Rectal smooth muscle tissue (tissue), 1 donor: ENCODE measurements around the gene CCDC184.
A peak's percentile ranks its signal among the peaks of the same experiment; 100 is the strongest.
"Not testable (repeated sequence)": the region's sequence is repeated elsewhere in the genome, so short reads cannot be mapped to it uniquely, and the experiment has no call there.

Source experiments
- H3K27ac ChIP-seq: one replicate; pipeline ENCODE4 v1.7.0; 2013; ENCODE audit warnings: low read depth, low read length, inconsistent platforms
- H3K27me3 ChIP-seq: one replicate; pipeline ENCODE4 v1.7.0; 2013; ENCODE audit warnings: low read length; ENCODE audit not compliant: control insufficient read depth, insufficient read depth
- H3K36me3 ChIP-seq: one replicate; pipeline ENCODE4 v1.7.0; 2013; ENCODE audit warnings: low read length; ENCODE audit not compliant: control insufficient read depth, insufficient read depth
- H3K4me1 ChIP-seq: one replicate; pipeline ENCODE4 v1.7.0; 2013; ENCODE audit warnings: low read length; ENCODE audit not compliant: control insufficient read depth, insufficient read depth
- H3K4me3 ChIP-seq: one replicate; pipeline ENCODE4 v1.7.0; 2013; ENCODE audit warnings: low read length
- H3K9ac ChIP-seq: one replicate; pipeline ENCODE4 v1.7.0; 2013; ENCODE audit warnings: low read length

Gene CCDC184

DNA sequence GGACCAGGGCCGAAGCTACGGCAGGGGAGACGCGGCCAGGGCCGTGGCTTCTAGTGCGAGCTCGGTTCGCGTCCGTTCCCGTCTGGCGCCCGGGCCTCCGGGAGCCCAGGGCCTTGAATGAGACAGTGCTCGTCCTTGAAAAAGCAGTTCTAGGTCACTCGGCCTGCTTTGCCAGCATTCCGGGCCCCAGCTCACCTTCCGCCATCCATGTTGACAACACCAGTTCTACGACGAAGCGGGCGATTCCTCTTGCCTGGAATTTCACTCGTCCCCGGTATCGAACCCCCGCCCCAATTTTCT lies 15.2 kb downstream of the CCDC184 start:
- no peaks in the 10 kb centered on the region for H3K27me3 ChIP-seq
- H3K4me3 ChIP-seq: peak overlapping the region; percentile 97
- H3K27ac ChIP-seq: peak overlapping the region; percentile 99
- H3K36me3 ChIP-seq: no peaks in the 10 kb centered on the region
- H3K9ac ChIP-seq: peak overlapping the region; percentile 98
- peaks cover 6% of the 10 kb centered on the region for H3K4me1 ChIP-seq

DNA sequence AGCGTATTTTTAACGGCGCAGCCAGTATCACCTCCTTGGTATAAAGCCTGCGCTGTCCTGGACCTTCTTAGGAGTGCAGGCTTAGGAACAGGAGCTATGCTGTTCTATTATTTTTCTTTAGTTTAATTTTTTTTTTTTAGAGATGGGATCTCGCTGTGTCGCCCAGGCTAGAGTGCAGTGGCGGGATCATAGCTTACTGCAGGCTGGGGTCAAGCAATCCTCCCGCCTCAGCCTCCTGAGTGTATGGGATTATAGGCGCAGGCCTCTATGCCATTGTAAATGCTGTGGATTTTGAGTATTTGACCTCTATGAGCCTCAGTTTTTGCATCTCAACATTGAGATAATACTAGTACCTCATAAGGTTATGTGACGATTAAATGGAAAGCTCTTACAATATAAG lies 15.5 kb downstream of the CCDC184 start:
- peak overlapping the region; percentile 97 for H3K4me3 ChIP-seq
- H3K9ac ChIP-seq: peak overlapping the region; percentile 98
- peaks cover 6% of the 10 kb centered on the region for H3K4me1 ChIP-seq
- H3K27ac ChIP-seq: peak overlapping the region; percentile 99
- no peaks in the 10 kb centered on the region for H3K36me3 ChIP-seq
- H3K27me3 ChIP-seq: no peaks in the 10 kb centered on the region

DNA sequence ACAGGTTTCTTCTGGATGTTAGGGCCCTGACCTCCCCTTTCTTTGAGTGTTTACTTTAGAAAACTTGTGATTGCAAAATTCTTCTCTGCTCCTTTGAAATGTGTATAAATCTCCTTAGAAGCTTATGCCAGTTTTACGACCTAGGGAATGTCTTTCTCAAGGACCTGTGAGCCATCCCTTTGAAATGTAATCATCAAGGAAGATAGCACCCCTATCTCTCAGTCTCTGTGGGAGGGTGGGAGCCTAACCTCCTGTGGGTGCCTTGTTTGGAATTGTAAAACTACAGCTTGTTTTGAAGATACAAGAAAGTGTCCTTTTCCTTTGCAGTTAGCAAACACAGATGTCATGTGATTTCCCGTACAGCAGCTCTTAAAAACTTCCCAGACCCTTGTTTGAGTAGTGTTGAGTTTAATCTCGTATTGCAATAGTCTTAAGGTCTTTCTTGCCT lies 16.4 kb downstream of the CCDC184 start:
- Histone ChIP-seq H3K27me3 (no peaks in the 10 kb centered on the region), H3K4me3 (no peak overlapping the region), H3K36me3 (no peaks in the 10 kb centered on the region), H3K9ac (no peak overlapping the region), H3K4me1 (peaks cover 6% of the 10 kb centered on the region), H3K27ac (peak overlapping the region; percentile 99)

DNA sequence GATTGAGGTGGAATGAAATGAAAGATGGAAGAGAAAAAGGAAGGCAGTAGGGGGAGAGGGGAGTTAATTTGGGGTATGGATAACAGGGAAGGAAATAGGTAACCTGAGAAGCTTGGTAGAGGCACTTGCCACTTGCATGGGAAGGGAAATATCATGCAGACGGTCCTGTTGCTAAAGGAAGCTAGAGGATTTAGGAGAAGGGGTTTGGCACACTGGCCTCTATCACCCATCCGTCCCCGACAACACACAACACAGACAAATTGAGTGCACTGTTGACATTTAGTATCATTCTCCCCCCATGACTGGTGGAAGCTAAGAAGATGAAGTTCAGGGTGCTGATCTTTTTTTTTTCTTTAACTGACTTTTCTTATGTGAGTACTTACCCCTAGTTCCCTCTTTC lies 17.6 kb downstream of the CCDC184 start:
- Histone ChIP-seq H3K27ac (no peak overlapping the region), H3K4me3 (no peak overlapping the region), H3K4me1 (peaks cover 6% of the 10 kb centered on the region), H3K9ac (no peak overlapping the region), H3K27me3 (no peaks in the 10 kb centered on the region), H3K36me3 (no peaks in the 10 kb centered on the region)

DNA sequence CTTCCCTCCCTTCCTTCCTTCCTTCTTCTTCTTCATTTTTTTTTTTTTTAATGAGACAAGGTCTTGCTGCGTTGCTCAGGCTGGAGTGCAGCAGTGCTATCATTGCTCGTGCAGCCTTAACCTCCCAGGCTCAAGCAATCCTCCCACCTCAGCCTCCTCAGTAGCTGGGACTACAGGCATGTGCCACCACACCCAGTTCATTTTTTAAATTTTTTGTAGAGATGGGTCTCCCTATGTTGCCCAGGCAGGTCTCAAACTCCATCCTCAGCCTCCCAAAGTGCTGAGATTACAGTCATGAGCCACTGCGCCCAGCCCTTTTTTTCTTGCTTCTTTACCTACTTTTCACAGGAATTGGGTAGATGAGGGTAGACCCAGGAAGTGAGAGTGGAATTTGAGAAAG lies 18.1 kb downstream of the CCDC184 start:
- Histone ChIP-seq H3K27ac (no peak overlapping the region), H3K9ac (no peak overlapping the region), H3K27me3 (no peaks in the 10 kb centered on the region), H3K4me3 (no peak overlapping the region), H3K4me1 (peaks cover 6% of the 10 kb centered on the region), H3K36me3 (no peaks in the 10 kb centered on the region)

DNA sequence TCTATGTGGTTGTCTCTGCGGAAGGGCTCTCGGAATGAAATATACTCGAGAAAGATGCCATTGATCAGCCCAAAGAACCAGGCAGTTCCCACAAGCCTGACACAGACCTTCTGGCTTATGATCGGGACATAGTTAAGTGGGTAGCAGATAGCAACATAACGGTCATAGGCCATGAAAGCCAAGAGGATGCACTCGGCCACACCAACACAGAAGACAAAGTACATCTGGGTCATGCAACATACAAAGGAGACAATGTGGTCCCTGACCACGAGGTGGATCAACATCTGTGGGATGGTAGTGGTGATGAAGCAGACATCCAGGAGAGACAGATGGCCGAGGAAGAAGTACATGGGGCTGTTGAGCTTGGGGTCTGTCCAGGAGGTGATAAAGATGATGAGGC lies 19.3 kb downstream of the CCDC184 start:
- H3K36me3 ChIP-seq: no peaks in the 10 kb centered on the region
- no peaks in the 10 kb centered on the region for H3K27me3 ChIP-seq
- no peak overlapping the region for H3K27ac ChIP-seq
- H3K9ac ChIP-seq: no peak overlapping the region
- no peak overlapping the region for H3K4me3 ChIP-seq
- H3K4me1 ChIP-seq: peaks cover 6% of the 10 kb centered on the region

DNA sequence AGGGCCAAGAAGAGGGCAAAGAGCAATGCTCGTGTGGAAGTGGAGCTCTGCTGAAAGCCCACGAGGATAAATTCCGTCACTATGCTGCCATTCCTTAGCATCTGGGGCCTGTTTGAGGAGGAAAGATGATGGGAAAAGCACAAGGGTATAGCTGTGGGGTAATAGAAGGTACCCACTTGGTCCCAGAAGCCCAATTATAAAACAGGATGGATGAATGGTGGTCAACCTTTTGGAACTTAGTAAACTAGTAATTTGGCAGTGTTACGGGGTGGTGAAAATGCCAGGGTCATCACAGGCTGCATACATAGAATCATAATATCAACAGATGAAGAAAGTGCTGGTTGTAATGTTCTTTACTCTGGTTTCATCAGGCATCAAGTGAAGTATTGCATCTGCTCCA lies 19.7 kb downstream of the CCDC184 start, which contains the start of gene OR10AD1:
Gene OR10AD1, minus strand, starts transcription at position 101 of the 400 bp plus-strand sequence. Its CDS starts 0 bp downstream, at position 101.
- Histone ChIP-seq H3K4me1 (peaks cover 6% of the 10 kb centered on the region), H3K9ac (no peak within 1 kb of the TSS), H3K27me3 (no peaks in the 10 kb centered on the region), H3K27ac (no peak within 1 kb of the TSS), H3K4me3 (no peak within 1 kb of the TSS), H3K36me3 (no peaks in the 10 kb centered on the region)

DNA sequence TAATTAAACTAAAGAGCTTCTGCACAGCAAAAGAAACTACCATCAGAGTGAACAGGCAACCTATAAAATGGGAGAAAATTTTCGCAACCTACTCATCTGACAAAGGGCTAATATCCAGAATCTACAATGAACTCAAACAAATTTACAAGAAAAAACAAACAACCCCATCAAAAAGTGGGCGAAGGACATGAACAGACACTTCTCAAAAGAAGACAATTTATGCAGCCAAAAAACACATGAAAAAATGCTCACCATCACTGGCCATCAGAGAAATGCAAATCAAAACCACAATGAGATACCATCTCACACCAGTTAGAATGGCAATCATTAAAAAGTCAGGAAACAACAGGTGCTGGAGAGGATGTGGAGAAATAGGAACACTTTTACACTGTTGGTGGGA lies 26.1 kb downstream of the CCDC184 start:
- not testable (repeated sequence) for H3K4me1 ChIP-seq, H3K27me3 ChIP-seq, H3K9ac ChIP-seq, H3K4me3 ChIP-seq, H3K27ac ChIP-seq, H3K36me3 ChIP-seq

DNA sequence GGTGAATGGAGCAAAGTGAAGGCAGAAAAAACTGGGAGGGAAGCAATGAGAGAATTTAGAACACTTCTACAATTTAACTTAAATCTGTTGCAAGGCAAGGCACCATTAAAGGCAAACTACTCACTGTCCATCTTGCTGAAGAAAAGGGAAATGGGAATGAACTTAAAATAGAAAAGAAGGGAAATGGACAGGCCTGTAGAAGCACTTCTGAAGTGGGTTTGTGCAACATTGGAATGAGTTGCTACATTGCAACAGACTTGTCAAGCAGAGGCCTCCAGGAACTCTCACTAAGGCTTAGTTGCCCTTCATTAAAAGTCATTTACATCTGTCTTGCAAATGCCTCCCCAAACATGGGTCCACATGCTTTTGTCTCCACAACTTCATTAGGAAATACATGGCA lies 33.3 kb downstream of the CCDC184 start:
- Histone ChIP-seq H3K9ac (no peak overlapping the region), H3K27ac (peak overlapping the region; percentile 60), H3K27me3 (no peaks in the 10 kb centered on the region)

DNA sequence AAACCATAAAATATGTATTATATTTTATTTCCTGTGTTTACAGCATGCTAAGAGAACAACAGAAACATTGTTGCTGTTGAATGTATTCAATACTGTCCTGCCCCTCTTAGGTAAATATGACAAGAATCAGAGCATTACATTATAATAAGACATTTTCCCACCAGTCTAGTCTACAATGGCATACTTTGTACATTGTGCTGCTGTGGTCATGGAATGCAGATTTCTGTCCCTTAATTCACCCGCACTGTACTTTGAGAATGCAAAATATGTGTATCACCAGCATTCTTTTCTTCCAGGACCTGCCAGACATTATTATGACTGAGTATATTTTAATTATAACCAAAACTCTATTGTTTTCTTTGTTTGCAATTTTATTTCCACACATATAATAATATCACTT lies 36.2 kb downstream of the CCDC184 start:
- no peak overlapping the region for H3K27ac ChIP-seq
- no peak overlapping the region for H3K9ac ChIP-seq
- H3K36me3 ChIP-seq: no peaks in the 10 kb centered on the region
- H3K4me1 ChIP-seq: peaks cover 3% of the 10 kb centered on the region
- H3K4me3 ChIP-seq: no peak overlapping the region
- H3K27me3 ChIP-seq: no peaks in the 10 kb centered on the region

More for the DNA sequence above, 33.3 kb downstream of the CCDC184 start:
- Histone ChIP-seq H3K4me1 (peaks cover 3% of the 10 kb centered on the region), H3K4me3 (no peak overlapping the region), H3K36me3 (no peaks in the 10 kb centered on the region)

DNA sequence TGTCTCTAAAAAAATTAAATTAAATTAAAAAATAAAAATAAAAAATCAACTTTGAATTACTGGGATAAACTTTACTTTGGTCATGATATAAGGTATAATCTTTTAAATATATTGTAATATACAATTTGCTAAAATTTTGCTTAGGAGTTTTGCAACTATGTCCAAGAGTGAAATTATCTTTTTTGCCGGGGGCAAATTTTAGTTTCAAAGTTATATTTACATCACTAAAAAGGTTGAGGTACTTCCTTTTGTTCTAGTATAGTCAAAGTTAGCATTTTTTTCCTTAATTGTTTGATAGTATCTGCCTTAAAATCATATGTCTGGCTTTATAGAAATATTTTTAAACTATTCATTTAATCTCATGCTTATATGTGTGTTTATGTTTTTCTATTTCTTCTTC lies 37.3 kb downstream of the CCDC184 start:
- Histone ChIP-seq H3K36me3 (no peaks in the 10 kb centered on the region), H3K27ac (no peak overlapping the region)

DNA sequence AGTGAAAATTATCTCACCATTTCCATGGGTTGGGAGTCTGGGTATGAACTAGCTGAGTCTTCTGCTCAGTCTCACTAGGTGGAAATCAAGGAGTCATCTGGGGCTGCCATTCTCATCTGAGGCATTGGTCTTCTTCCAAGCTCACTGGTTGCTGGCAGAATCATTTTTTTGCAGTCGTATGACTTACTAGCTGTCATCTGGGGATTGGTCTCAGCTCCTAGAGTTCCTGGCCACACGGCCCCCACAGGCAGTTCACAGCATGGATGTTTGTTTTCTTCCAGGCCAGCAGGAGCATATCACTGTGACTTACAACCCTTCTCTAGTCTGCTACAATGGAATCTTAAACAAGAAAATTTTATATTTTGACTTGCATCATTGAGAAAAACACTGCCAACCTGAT lies 38.2 kb downstream of the CCDC184 start:
- Histone ChIP-seq H3K9ac (no peak overlapping the region), H3K27me3 (no peaks in the 10 kb centered on the region), H3K4me1 (no peaks in the 10 kb centered on the region), H3K4me3 (no peak overlapping the region), H3K27ac (no peak overlapping the region), H3K36me3 (no peaks in the 10 kb centered on the region)

More for the DNA sequence above, 37.3 kb downstream of the CCDC184 start:
- H3K27me3 ChIP-seq: no peaks in the 10 kb centered on the region
- peaks cover 3% of the 10 kb centered on the region for H3K4me1 ChIP-seq
- H3K4me3 ChIP-seq: no peak overlapping the region
- H3K9ac ChIP-seq: no peak overlapping the region

DNA sequence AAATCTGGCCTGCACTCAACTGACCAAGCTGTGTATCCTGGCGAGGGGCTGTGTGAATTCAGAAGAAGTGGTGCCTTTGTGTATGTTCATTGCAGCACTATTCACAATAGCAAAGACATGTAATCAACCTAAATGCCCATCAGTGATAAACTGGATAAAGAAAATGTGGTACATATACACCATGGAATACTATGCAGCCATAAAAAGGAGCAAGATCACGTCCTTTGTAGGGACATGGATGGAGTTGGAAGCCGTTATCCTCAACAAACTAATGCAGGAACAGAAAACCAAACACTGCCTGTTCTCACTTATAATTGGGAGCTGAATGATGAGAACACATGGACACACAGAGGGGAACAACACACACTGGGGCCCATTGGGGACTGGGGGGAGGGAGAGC lies 41.1 kb downstream of the CCDC184 start:
- not testable (repeated sequence) for H3K27ac ChIP-seq, H3K9ac ChIP-seq, H3K27me3 ChIP-seq, H3K36me3 ChIP-seq, H3K4me3 ChIP-seq, H3K4me1 ChIP-seq
